ENCODE measurements around the gene CD22. TPM values are rescaled to one million over a fixed set of nuclear protein-coding genes. Genes with fewer than 3 reads are reported as not detected.

CD22 gene
- total and polyA plus RNA-seq, 4 donors: 0.15 to 4.1 (median 1.3) TPM

- WGBS: 91% methylated on average over 10 of the region's 10 CpGs
- Histone ChIP-seq H3K9me3 (ENCODE audit: control insufficient read depth in 4 of 4, low read length in 3 of 4) (no peaks in the 10 kb centered on the region), H3K4me3 (ENCODE audit: low read depth in 1 of 3, low read length in 3 of 3) (no peak overlapping the region), H3K9ac (ENCODE audit: low read depth in 1 of 2, low read length in 2 of 2) (no peak overlapping the region), H3K27ac (ENCODE audit: low read depth in 1 of 2, low read length in 2 of 2) (no peak overlapping the region), H3K36me3 (ENCODE audit: control insufficient read depth in 4 of 4, insufficient read depth in 3 of 4, low read depth in 1 of 4, low read length in 3 of 4) (no peaks in the 10 kb centered on the region), H3K4me1 (ENCODE audit: control insufficient read depth in 4 of 4, insufficient read depth in 4 of 4, low read length in 3 of 4) (peaks cover 0 to 2% (median under 1%) of the 10 kb centered on the region in 4 donors), H3K27me3 (ENCODE audit: control insufficient read depth in 4 of 4, insufficient read depth in 4 of 4, low read length in 3 of 4) (no peaks in the 10 kb centered on the region)
- TF ChIP-seq GABPA (IDR thresholded peaks at IDR 0.05 in 1 of 2, conservative IDR thresholded peaks at IDR 0.05 in 1 of 2) (no peak), ATF3 (IDR thresholded peaks at IDR 0.05) (no peak), YY1 (IDR thresholded peaks at IDR 0.05) (no peak), SP1 (IDR thresholded peaks at IDR 0.05) (no peak), HNF4A (conservative IDR thresholded peaks at IDR 0.05) (no peak), EGR1 (IDR thresholded peaks at IDR 0.05; ENCODE audit: low read depth in 2 of 2) (no peak), RAD21 (IDR thresholded peaks at IDR 0.05) (no peak)
- DNase-seq (ENCODE audit: low spot score): no peak
These were observed 14.0 kb upstream of the CD22 start for GRCh38 chr19:35314858-35315470.

- no peaks in the 10 kb centered on the region for H3K36me3 ChIP-seq (ENCODE audit: control insufficient read depth in 4 of 4, insufficient read depth in 3 of 4, low read depth in 1 of 4, low read length in 3 of 4)
- WGBS: 91% methylated on average over 9 of the region's 9 CpGs
- no peak overlapping the region for H3K9ac ChIP-seq (ENCODE audit: low read depth in 1 of 2, low read length in 2 of 2)
- H3K27ac ChIP-seq (ENCODE audit: low read depth in 1 of 2, low read length in 2 of 2): no peak overlapping the region
- H3K4me1 ChIP-seq (ENCODE audit: control insufficient read depth in 4 of 4, insufficient read depth in 4 of 4, low read length in 3 of 4): peaks cover 0 to 2% (median under 1%) of the 10 kb centered on the region in 4 donors
- H3K4me3 ChIP-seq (ENCODE audit: low read depth in 1 of 3, low read length in 3 of 3): no peak overlapping the region
- H3K9me3 ChIP-seq (ENCODE audit: control insufficient read depth in 4 of 4, low read length in 3 of 4): no peaks in the 10 kb centered on the region
- no peaks in the 10 kb centered on the region for H3K27me3 ChIP-seq (ENCODE audit: control insufficient read depth in 4 of 4, insufficient read depth in 4 of 4, low read length in 3 of 4)
- TF ChIP-seq TAF1 (conservative IDR thresholded peaks at IDR 0.05): no peak
- no peak for TF ChIP-seq FOXA1 (IDR thresholded peaks at IDR 0.05)
- TF ChIP-seq EGR1 (IDR thresholded peaks at IDR 0.05; ENCODE audit: low read depth in 2 of 2): no peak
- no peak for TF ChIP-seq ZBTB33 (IDR thresholded peaks at IDR 0.05)
- no peak for TF ChIP-seq HNF4G (IDR thresholded peaks at IDR 0.05)
- no peak for TF ChIP-seq ATF3 (IDR thresholded peaks at IDR 0.05)
- no peak for TF ChIP-seq JUND (IDR thresholded peaks at IDR 0.05)
- TF ChIP-seq CTCF (IDR thresholded peaks at IDR 0.05; ENCODE audit: low read depth, low read length, missing input control): no peak
- TF ChIP-seq HNF4A (conservative IDR thresholded peaks at IDR 0.05): no peak
- TF ChIP-seq REST (IDR thresholded peaks at IDR 0.05): no peak
- no peak for TF ChIP-seq FOXA2 (IDR thresholded peaks at IDR 0.05)
- TF ChIP-seq GABPA (IDR thresholded peaks at IDR 0.05 in 1 of 2, conservative IDR thresholded peaks at IDR 0.05 in 1 of 2): no peak
- TF ChIP-seq RXRA (IDR thresholded peaks at IDR 0.05): no peak
- no peak for TF ChIP-seq SP1 (IDR thresholded peaks at IDR 0.05)
- no peak for TF ChIP-seq YY1 (IDR thresholded peaks at IDR 0.05)
- TF ChIP-seq RAD21 (IDR thresholded peaks at IDR 0.05): no peak
- DNase-seq (ENCODE audit: low spot score): no peak
These were observed 13.1 kb upstream of the CD22 start for GRCh38 chr19:35315883-35316282.
